Right lobe of liver (tissue), 4 donors: ENCODE data around the gene RAB4B.
A peak's percentile ranks its signal among the peaks of the same experiment; 100 is the strongest.

ENCODE experiments used
- POLR2A ChIP-seq: fragments of 450-650 bp; IDR thresholded peaks from one replicate; pipeline ENCODE4 v1.6.1; 2017; ENCODE audit warnings: antibody characterized with exemption, mild to moderate bottlenecking
- TF ChIP-seq, protein P1 (sequence below), 4 donors: fragments of 200-600 bp in 3 of 4; fragments of 450-650 bp in 1 of 4; IDR thresholded peaks; one replicate each; pipeline versions ENCODE4 v1.5.1 to v1.8.0; 2016 to 2022; ENCODE audit warnings: antibody characterized with exemption in 4 of 4, mild to moderate bottlenecking in 2 of 4
- donor health status: DM: no; HTN: no; CAD: no.
- donor health status: DM: no; HTN: no; CAD: no.
- donor health status: DM: no; HTN: yes; CAD: no.

- TF ChIP-seq, protein P1, sequence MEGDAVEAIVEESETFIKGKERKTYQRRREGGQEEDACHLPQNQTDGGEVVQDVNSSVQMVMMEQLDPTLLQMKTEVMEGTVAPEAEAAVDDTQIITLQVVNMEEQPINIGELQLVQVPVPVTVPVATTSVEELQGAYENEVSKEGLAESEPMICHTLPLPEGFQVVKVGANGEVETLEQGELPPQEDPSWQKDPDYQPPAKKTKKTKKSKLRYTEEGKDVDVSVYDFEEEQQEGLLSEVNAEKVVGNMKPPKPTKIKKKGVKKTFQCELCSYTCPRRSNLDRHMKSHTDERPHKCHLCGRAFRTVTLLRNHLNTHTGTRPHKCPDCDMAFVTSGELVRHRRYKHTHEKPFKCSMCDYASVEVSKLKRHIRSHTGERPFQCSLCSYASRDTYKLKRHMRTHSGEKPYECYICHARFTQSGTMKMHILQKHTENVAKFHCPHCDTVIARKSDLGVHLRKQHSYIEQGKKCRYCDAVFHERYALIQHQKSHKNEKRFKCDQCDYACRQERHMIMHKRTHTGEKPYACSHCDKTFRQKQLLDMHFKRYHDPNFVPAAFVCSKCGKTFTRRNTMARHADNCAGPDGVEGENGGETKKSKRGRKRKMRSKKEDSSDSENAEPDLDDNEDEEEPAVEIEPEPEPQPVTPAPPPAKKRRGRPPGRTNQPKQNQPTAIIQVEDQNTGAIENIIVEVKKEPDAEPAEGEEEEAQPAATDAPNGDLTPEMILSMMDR (IDR thresholded peaks at IDR 0.05), result peak in 2 of 4 donors; percentile 21 to 23
- TF ChIP-seq POLR2A, result peak; percentile 64
Observed at GRCh38 chr19:40777937-40778705, at the start of gene RAB4B.
